ENCODE data around the gene EDIL3. TPM values are rescaled to one million over a fixed set of nuclear protein-coding genes. Genes with fewer than 3 reads are reported as not detected.

The EDIL3 gene
- total RNA-seq, 2 donors from 2014 or later = 2.2 to 17.5 TPM

DNA sequence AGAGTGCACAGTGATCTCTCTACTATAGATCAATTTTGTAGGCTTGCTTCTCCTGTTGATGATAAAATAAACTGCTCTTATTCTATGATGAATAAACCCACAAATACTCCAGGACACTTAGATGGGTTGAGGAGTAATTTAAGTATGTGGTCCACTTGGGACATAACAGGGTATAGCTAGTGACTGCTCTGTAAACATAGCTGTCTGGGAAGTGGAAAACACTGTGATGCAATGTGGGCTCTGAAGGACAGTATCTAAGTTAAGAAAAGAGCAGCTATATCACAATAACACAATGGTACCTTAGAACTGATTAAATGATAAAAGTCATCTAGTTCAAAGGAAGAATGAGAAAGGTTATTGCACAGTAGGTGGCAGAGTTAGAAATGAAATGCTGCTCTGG lies 369.7 kb downstream of the EDIL3 start:
- no peaks in the 10 kb centered on the region for H3K4me1 ChIP-seq (ENCODE audit: control insufficient read depth, insufficient read depth, low read length)
- TF ChIP-seq CTCF (conservative IDR thresholded peaks at IDR 0.05) = no peak
- no peak for DNase-seq
- no peaks in the 10 kb centered on the region for H3K9me3 ChIP-seq (ENCODE audit: control insufficient read depth, low read length)
- H3K36me3 ChIP-seq (ENCODE audit: control insufficient read depth, insufficient read depth, low read length) = no peaks in the 10 kb centered on the region
- no peaks in the 10 kb centered on the region for H3K27me3 ChIP-seq (ENCODE audit: control insufficient read depth, insufficient read depth, low read length, poor library complexity, severe bottlenecking)
- Mint-ChIP-seq H3K27me3 (ENCODE audit: insufficient read depth) (no peaks in the 10 kb centered on the region), H3K36me3 (ENCODE audit: low read depth) (no peaks in the 10 kb centered on the region), H3K9me3 (no peaks in the 10 kb centered on the region), H3K4me3 (no peak overlapping the region), H3K27ac (no peak overlapping the region), H3K4me1 (no peaks in the 10 kb centered on the region)
- H3K4me3 ChIP-seq (ENCODE audit: low read length) = no peak overlapping the region
- H3K27ac ChIP-seq (ENCODE audit: low read depth, low read length) = no peak overlapping the region
- H3K9ac ChIP-seq (ENCODE audit: extremely low read depth, low read length, poor library complexity, severe bottlenecking) = no peak overlapping the region

DNA sequence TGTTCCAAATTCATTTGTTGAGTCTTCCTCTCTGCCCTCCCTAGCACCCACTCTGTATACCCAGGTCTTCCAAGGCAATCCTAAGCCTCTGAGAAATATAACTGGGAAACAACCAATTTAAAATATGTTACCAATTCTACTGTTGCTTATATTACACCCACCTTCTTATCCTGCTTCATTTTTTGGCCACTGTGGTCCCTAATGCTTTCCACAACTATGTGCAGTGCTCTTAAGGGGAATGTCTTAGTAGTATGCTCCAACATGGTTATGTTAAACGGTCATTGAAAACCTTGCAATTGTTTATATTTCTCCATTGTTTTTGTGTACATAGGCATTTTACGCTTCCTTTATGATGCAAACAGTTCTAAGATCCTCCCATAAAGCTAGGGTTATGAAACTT lies 390.9 kb downstream of the EDIL3 start:
- no peaks in the 10 kb centered on the region for H3K9me3 Mint-ChIP-seq

GRCh38 chr5:83991566-83992224 lies 393.0 kb downstream of the EDIL3 start:
- 94 to 96% methylated on average over 7 to 9 of the region's 9 CpGs for WGBS, 2 experiments (ENCODE audit: insufficient coverage in 1 of 2, insufficient read length in 1 of 2)
- Mint-ChIP-seq H3K4me3 (no peak overlapping the region), H3K27ac (no peak overlapping the region), H3K27me3 (ENCODE audit: insufficient read depth) (no peaks in the 10 kb centered on the region), H3K36me3 (ENCODE audit: low read depth) (no peaks in the 10 kb centered on the region), H3K4me1 (peaks cover 5% of the 10 kb centered on the region), H3K9me3 (no peaks in the 10 kb centered on the region)
- H3K4me1 ChIP-seq (ENCODE audit: control insufficient read depth, insufficient read depth, low read length) = no peaks in the 10 kb centered on the region
- no peak overlapping the region for H3K9ac ChIP-seq (ENCODE audit: extremely low read depth, low read length, poor library complexity, severe bottlenecking)
- no peak overlapping the region for H3K4me3 ChIP-seq (ENCODE audit: low read length)
- H3K27ac ChIP-seq (ENCODE audit: low read depth, low read length) = no peak overlapping the region
- no peak for TF ChIP-seq CTCF (conservative IDR thresholded peaks at IDR 0.05)
- H3K27me3 ChIP-seq (ENCODE audit: control insufficient read depth, insufficient read depth, low read length, poor library complexity, severe bottlenecking) = no peaks in the 10 kb centered on the region
- no peaks in the 10 kb centered on the region for H3K36me3 ChIP-seq (ENCODE audit: control insufficient read depth, insufficient read depth, low read length)
- no peaks in the 10 kb centered on the region for H3K9me3 ChIP-seq (ENCODE audit: control insufficient read depth, low read length)
- DNase-seq = no peak

More for the DNA sequence above, 390.9 kb downstream of the EDIL3 start:
- no peaks in the 10 kb centered on the region for H3K9me3 ChIP-seq (ENCODE audit: control insufficient read depth, low read length)
- whole genome bisulfite sequencing, 2 experiments (ENCODE audit: insufficient coverage in 1 of 2, insufficient read length in 1 of 2) = 98% methylated on average over 2 of the region's 2 CpGs; no CpG with 5 or more reads in 1 of the 2 experiments
- H3K36me3 ChIP-seq (ENCODE audit: control insufficient read depth, insufficient read depth, low read length) = no peaks in the 10 kb centered on the region
- no peak overlapping the region for H3K9ac ChIP-seq (ENCODE audit: extremely low read depth, low read length, poor library complexity, severe bottlenecking)
- H3K4me3 Mint-ChIP-seq = no peak overlapping the region
- no peaks in the 10 kb centered on the region for H3K4me1 ChIP-seq (ENCODE audit: control insufficient read depth, insufficient read depth, low read length)
- H3K36me3 Mint-ChIP-seq (ENCODE audit: low read depth) = no peaks in the 10 kb centered on the region
- H3K4me1 Mint-ChIP-seq = peaks cover 5% of the 10 kb centered on the region
- H3K27me3 Mint-ChIP-seq (ENCODE audit: insufficient read depth) = no peaks in the 10 kb centered on the region
- H3K27ac Mint-ChIP-seq = no peak overlapping the region
- TF ChIP-seq CTCF (conservative IDR thresholded peaks at IDR 0.05) = no peak
- no peak overlapping the region for H3K27ac ChIP-seq (ENCODE audit: low read depth, low read length)
- no peak overlapping the region for H3K4me3 ChIP-seq (ENCODE audit: low read length)
- no peaks in the 10 kb centered on the region for H3K27me3 ChIP-seq (ENCODE audit: control insufficient read depth, insufficient read depth, low read length, poor library complexity, severe bottlenecking)
- DNase-seq = no peak

All from endodermal cell (in vitro differentiated cells).